ENCODE data around the gene RBP3. TPM values are rescaled to one million over a fixed set of nuclear protein-coding genes. Genes with fewer than 3 reads are reported as not detected.

Gene RBP3
- total RNA-seq, 4 donors from 2014 or later: not detected

- Histone ChIP-seq H3K27me3 (no peaks in the 10 kb centered on the region), H3K36me3 (no peaks in the 10 kb centered on the region), H3K9me3 (no peaks in the 10 kb centered on the region), H3K4me3 (no peak overlapping the region), H3K27ac (no peak overlapping the region), H3K4me1 (no peaks in the 10 kb centered on the region)
- peak in 1 of 2 donors; percentile 9 for DNase-seq
- TF ChIP-seq POLR2A (IDR thresholded peaks at IDR 0.05) (no peak), CTCF (IDR thresholded peaks at IDR 0.05) (no peak)
- intact Hi-C loops (cut with DNase I; ENCODE audit: low total_unique reads): no loop called here
Measured at GRCh38 chr10:47401874-47402640, 53.9 kb downstream of the RBP3 start.

GRCh38 chr10:47402641-47403301 is 54.6 kb downstream of the RBP3 start:
- TF ChIP-seq POLR2A (IDR thresholded peaks at IDR 0.05) (no peak), CTCF (IDR thresholded peaks at IDR 0.05) (no peak)
- H3K9me3 ChIP-seq: no peaks in the 10 kb centered on the region

GRCh38 chr10:47403446-47404318 is 55.5 kb downstream of the RBP3 start:
- no peak overlapping the region for H3K27ac ChIP-seq
- H3K9me3 ChIP-seq: no peaks in the 10 kb centered on the region
- H3K4me3 ChIP-seq: no peak overlapping the region
- peak in 1 of 2 donors; percentile 8 for DNase-seq
- no peaks in the 10 kb centered on the region for H3K4me1 ChIP-seq
- intact Hi-C loops (cut with DNase I; ENCODE audit: low total_unique reads): no loop called here
- H3K27me3 ChIP-seq: no peaks in the 10 kb centered on the region
- no peak for TF ChIP-seq POLR2A (IDR thresholded peaks at IDR 0.05)
- no peak for TF ChIP-seq CTCF (IDR thresholded peaks at IDR 0.05)
- H3K36me3 ChIP-seq: no peaks in the 10 kb centered on the region

More at GRCh38 chr10:47402641-47403301, 54.6 kb downstream of the RBP3 start:
- Histone ChIP-seq H3K27ac (no peak overlapping the region), H3K36me3 (no peaks in the 10 kb centered on the region), H3K27me3 (no peaks in the 10 kb centered on the region), H3K4me3 (no peak overlapping the region), H3K4me1 (no peaks in the 10 kb centered on the region)
- intact Hi-C loops (cut with DNase I; ENCODE audit: low total_unique reads): no loop called here
- DNase-seq: peak; percentile 50 to 51

- Histone ChIP-seq H3K27ac (no peak overlapping the region), H3K9me3 (no peaks in the 10 kb centered on the region), H3K4me1 (no peaks in the 10 kb centered on the region), H3K36me3 (no peaks in the 10 kb centered on the region), H3K27me3 (no peaks in the 10 kb centered on the region), H3K4me3 (no peak overlapping the region)
- DNase-seq: peak in 1 of 2 donors; percentile 6
- intact Hi-C loops (cut with DNase I; ENCODE audit: low total_unique reads): no loop called here
- TF ChIP-seq POLR2A (IDR thresholded peaks at IDR 0.05) (no peak), CTCF (IDR thresholded peaks at IDR 0.05) (no peak)
Measured at GRCh38 chr10:47404446-47404845, 56.3 kb downstream of the RBP3 start.

All from uterus (tissue), 4 donors.